SK-N-SH treated with all-trans-retinoic acid at 6 μM for 48 hours (cell line): ENCODE results near the gene LRRC4C.

Experiments
- BACH2 ChIP-seq: fragments of 250-450 bp; sonication (Bioruptor Pico); IDR thresholded peaks from 2 replicates; pipeline ENCODE4 v1.9.0; 2021; ENCODE audit warnings: mild to moderate bottlenecking, borderline replicate concordance
- CSDC2 ChIP-seq: fragments of 250-450 bp; sonication (Bioruptor Pico); IDR thresholded peaks from 2 replicates; pipeline ENCODE4 v1.5.0; 2020; ENCODE audit warnings: mild to moderate bottlenecking, moderate library complexity
- GLIS3 ChIP-seq: fragments of 250-450 bp; sonication (Bioruptor Pico); IDR thresholded peaks from 2 replicates; pipeline ENCODE4 v1.5.0; 2020; ENCODE audit warnings: mild to moderate bottlenecking, moderate library complexity
- ISL1 ChIP-seq: fragments of 250-450 bp; sonication (Bioruptor Pico); IDR thresholded peaks from 2 replicates; pipeline ENCODE4 v2.1.2; 2022; ENCODE audit warnings: mild to moderate bottlenecking, moderate library complexity
- OSR1 ChIP-seq: fragments of 250-450 bp; sonication (Bioruptor Pico); IDR thresholded peaks from 2 replicates; pipeline ENCODE4 v1.8.0; 2022; ENCODE audit warnings: moderate library complexity, mild to moderate bottlenecking, inconsistent platforms
- RARB ChIP-seq: fragments of 250-450 bp; sonication (Bioruptor Pico); IDR thresholded peaks from 2 replicates; pipeline ENCODE4 v1.8.0; 2021; ENCODE audit warnings: mild to moderate bottlenecking, moderate library complexity
- TOX ChIP-seq: fragments of 250-450 bp; sonication (Bioruptor Pico); IDR thresholded peaks from 2 replicates; pipeline ENCODE4 v1.8.0; 2021; ENCODE audit warnings: mild to moderate bottlenecking, moderate library complexity, borderline replicate concordance
- ZC3H10 ChIP-seq: fragments of 250-450 bp; sonication (Bioruptor Pico); IDR thresholded peaks from 2 replicates; pipeline ENCODE4 v1.5.1; 2021; ENCODE audit warnings: mild to moderate bottlenecking, moderate library complexity
- ZFP3 ChIP-seq: fragments of 250-450 bp; sonication (Bioruptor Pico); IDR thresholded peaks from 2 replicates; pipeline ENCODE4 v1.5.0; 2020; ENCODE audit warnings: mild to moderate bottlenecking, moderate library complexity
- ZFP30 ChIP-seq: fragments of 450-650 bp; formaldehyde crosslinking; IDR thresholded peaks from 2 replicates; pipeline ENCODE4 v1.5.0; 2022; ENCODE audit warnings: mild to moderate bottlenecking, moderate library complexity
- ZNF565 ChIP-seq: fragments of 450-650 bp; formaldehyde crosslinking; conservative IDR thresholded peaks from 2 replicates; pipeline ENCODE4 v1.5.0; 2020; ENCODE audit warnings: low read depth, mild to moderate bottlenecking, moderate library complexity
- TF ChIP-seq, protein P1 (sequence below): fragments of 250-450 bp; sonication (Bioruptor Pico); IDR thresholded peaks from 2 replicates; pipeline ENCODE4 v1.5.1; 2021; ENCODE audit warnings: mild to moderate bottlenecking, moderate library complexity
- TF ChIP-seq, protein P2 (sequence below): fragments of 250-450 bp; sonication (Bioruptor Pico); IDR thresholded peaks from 2 replicates; pipeline ENCODE4 v1.5.1; 2020; ENCODE audit warnings: low read depth, mild to moderate bottlenecking, moderate library complexity

DNA sequence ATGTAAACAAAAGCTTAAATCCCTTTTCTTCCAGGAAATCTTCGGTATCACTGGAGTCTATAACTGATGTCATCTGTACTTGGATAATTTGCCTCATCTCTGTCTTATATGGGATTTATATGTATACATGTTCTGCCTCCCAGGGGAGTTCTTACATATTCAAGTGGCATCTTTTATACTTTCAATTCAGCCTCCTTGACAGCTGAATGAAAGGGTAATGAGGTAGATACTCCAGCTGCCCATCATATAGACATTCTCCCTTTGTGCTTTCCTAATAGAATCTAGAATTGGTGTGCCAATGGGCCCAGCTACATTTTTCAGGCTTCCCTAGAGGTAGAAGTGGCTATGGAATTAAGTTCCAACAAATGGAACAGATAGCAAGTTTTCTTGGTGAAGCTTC lies 223.8 kb downstream of the LRRC4C start:
- TF ChIP-seq ZFP3 (CRISPR knock-in tag) (no peak), ISL1 (CRISPR knock-in tag) (no peak), BACH2 (no peak), TOX (CRISPR knock-in tag) (no peak), GLIS3 (CRISPR knock-in tag) (no peak), ZC3H10 (CRISPR knock-in tag) (no peak), CSDC2 (CRISPR knock-in tag) (no peak), ZNF565 (CRISPR knock-in tag) (no peak), ZFP30 (CRISPR knock-in tag) (no peak), OSR1 (CRISPR knock-in tag) (no peak), RARB (CRISPR knock-in tag) (no peak)
- TF ChIP-seq, protein P1, sequence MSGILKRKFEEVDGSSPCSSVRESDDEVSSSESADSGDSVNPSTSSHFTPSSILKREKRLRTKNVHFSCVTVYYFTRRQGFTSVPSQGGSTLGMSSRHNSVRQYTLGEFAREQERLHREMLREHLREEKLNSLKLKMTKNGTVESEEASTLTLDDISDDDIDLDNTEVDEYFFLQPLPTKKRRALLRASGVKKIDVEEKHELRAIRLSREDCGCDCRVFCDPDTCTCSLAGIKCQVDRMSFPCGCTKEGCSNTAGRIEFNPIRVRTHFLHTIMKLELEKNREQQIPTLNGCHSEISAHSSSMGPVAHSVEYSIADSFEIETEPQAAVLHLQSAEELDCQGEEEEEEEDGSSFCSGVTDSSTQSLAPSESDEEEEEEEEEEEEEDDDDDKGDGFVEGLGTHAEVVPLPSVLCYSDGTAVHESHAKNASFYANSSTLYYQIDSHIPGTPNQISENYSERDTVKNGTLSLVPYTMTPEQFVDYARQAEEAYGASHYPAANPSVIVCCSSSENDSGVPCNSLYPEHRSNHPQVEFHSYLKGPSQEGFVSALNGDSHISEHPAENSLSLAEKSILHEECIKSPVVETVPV (CRISPR knock-in tag): no peak
- TF ChIP-seq, protein P2, sequence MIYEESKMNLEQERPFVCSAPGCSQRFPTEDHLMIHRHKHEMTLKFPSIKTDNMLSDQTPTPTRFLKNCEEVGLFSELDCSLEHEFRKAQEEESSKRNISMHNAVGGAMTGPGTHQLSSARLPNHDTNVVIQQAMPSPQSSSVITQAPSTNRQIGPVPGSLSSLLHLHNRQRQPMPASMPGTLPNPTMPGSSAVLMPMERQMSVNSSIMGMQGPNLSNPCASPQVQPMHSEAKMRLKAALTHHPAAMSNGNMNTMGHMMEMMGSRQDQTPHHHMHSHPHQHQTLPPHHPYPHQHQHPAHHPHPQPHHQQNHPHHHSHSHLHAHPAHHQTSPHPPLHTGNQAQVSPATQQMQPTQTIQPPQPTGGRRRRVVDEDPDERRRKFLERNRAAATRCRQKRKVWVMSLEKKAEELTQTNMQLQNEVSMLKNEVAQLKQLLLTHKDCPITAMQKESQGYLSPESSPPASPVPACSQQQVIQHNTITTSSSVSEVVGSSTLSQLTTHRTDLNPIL (CRISPR knock-in tag): no peak
